Measurements from ENCODE around the gene ZFPM1.

Gene ZFPM1

GRCh38 chr16:88452482-88453216 lies 431 bp upstream of the ZFPM1 start:
- DNase-seq: peak; percentile 73 to 81

GRCh38 chr16:88453611-88454522 lies 787 bp downstream of the ZFPM1 start:
- DNase-seq: no peak

GRCh38 chr16:88454523-88454947 lies 1.5 kb downstream of the ZFPM1 start:
- peak in 1 of 2 experiments; percentile 19 for DNase-seq

DNA sequence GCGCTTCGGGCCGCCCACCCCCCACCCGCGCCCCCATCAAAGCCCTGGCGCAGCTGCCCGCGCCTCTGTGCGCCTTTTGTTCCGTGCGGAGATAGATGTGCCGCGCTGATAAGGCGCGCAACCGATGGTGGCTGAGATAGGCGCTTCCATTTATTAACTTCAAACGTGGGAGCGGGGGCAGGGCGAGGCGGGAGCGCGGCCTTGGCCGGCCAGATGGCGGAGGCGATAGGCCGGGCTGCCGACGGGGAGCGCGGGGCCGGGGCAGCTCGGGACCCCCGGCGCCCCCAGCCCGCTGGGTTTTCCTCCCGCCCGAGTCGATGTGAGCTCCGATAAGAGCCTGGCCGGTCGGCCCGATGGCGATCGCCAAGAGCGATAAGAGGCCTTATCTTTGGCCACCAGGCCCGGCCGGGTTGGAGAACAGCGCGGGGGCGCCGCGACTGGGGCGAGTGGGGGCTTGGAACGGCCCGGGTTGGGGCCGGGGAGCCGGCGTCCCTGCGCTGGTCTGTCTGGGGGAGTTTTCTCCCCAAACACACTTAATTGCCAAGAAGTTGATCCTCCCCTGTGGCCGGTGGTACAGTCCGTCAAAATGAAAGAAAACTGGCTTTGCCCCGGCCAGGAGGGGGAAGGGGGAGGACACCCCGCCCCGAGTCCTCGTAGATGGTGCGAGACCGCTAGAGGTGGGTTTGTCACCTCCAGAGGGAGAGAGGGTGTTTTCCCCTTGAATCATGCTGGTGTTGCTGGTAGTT lies 2.7 kb downstream of the ZFPM1 start:
- peak in 1 of 2 experiments; percentile 48 for DNase-seq

DNA sequence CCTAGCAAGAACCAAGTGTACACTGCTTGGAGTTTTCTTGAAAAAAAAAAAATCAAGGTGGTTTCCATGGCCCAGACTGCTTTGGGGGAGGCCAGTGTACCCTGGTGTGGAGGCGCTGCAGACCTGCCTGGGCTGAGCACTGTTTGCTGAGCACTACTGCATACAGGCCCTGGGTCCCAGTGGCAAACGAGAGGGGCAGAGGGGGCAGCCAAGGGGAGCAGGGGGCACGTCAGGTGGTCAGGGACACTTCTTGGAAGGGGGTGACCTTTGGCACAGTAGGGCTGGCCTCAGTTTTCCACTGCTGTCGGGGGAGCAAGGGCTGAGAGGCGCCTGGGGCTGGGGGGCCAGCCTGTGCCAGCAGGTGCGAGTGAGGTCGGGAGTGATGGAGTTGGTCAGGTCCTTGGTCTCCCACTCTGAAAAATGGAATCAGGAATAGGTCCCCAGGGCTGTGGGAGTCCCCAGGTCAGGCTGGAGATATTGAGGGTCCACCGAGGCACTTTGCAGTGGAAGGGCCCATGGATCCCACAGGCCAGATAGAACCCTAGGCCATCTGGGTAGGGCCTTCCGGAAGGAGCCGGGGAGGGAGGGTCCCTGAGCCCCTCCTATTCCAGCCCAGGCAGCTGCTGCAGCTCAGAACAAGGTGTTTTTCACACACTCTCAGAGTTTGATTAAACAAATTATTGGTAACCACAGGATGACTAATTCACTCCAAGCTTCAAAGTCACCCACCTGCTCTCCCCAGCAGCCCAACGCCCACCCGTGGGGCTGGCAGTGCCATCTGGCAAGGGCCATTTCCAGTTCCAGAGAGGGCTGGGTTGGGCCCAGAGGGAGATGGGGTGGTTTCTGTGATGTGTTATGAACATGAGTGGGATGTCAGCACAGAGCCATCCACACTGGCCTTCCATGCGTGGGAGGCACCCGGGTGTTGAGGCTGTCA lies 3.5 kb downstream of the ZFPM1 start:
- DNase-seq: peak; percentile 41 to 76

DNA sequence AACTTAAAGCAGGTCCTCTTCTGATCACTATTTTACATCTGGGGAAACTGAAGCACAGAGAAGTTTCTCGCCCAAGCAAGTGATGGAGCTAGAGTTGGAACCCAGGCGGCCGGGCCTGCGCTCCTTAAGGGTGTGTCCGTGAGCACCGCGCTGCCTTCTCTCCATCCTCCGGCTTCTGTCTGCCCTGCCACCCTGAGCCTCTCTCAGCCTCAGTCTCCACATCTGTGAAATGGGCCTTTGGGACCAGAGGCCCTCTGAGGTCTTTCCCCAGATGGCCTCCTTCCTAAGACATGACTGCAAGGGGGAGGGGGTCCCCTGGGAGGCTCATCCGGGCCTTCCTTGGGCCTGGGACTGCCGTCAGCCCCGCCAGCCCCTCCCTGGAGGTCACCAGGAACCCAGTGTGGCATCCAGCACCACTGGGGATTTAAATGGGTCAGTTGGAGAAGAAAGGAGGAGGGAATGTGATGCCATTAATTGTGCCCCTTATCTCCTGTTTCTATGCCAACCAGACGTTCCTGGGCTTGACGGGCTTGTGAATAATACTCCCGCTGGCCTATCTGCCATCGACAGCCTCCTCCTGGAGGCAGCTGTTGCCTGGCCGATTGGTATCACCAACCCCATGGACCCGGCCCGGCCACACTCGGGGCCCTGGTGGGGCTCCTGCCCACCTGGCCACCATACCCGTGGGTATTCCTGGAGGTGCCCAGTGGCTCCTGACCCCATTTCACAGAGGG lies 5.1 kb downstream of the ZFPM1 start:
- DNase-seq: no peak

- DNase-seq: no peak
These were observed 5.7 kb downstream of the ZFPM1 start for GRCh38 chr16:88458773-88459235.

- no peak for DNase-seq
These were observed 6.4 kb downstream of the ZFPM1 start for GRCh38 chr16:88459366-88460073.

DNA sequence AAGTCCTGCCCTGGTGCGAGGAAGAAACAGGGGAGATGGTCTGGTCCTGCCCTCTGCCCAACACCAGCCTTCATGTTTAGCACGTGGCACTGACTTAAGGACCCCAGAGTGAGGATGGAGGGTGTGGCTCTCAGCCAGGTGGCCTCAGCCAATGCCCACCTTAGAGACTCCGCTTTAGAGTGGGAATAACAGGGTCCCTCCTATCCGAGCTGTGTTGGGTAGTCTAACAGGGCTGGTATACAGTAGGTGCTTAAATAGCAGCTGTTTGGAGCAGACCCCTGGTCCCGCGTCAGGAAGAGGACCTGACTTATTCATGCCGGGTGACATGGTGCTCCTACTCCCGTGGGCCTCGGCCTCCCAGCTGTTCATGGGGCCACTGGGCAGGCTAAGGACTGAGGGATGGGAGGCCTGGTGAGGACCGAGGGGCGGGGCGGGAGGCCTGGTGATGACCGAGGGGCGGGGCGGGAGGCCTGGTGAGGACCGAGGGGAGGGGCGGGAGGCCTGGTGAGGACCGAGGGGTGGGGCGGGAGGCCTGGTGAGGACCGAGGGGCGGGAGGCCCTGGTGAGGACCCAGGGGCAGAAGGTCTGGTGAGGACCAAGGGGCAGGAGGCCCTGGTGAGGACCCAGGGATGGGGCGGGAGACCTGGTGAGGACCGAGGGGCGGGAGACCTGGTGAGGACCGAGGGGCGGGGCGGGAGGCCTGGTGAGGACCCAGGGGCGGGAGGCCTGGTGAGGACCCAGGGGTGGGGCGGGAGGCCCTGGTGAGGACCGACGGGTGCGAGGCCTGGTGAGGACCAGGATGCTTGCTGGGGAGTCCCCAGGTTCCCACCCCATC lies 7.6 kb downstream of the ZFPM1 start:
- DNase-seq: no peak

DNA sequence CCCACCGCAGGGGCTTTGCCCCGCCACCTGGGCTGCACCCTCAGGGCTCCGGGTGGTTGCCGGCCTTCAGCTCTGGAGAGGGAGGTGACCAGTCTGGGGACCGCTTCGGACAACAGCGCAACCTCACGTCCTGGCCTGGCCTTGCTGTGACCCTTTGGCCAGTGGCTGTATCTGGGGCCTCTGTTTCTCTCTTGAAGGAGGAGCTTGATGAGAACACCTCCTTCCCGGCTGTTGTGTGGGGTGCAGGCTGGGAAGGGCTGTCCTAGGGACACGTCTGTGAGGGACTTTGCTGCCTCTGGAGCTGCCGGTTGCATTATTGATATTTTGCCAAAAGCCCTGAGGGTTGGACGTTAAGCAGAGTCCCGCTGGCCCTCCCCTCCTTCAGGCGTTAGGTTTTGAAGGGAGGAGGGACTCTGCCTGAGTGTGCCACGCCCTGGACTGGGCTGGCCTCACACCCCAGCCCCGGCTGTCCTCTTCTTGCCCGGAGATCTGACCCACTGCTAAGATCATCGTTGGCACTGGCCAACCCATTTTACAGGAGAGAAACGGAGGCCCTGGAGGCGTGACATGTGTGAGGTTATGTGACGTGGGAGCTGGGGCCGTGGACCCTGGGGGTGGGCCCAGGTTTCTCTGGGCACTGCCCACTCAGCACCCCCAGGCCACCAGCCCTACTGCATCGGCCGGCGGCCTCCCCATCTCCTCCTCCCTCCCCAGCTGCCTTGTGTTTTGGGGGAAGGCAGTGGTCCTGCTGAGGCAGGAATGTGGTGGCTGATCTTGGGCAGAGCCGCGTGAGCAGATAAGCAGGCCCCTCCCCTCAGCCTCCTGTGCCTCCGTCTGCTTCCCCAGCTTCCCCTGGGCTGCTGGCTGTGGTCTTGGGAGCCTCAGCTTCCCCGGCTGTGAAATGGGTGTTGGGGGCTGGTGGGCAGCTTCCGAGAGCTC lies 8.5 kb downstream of the ZFPM1 start:
- no peak for DNase-seq

DNA sequence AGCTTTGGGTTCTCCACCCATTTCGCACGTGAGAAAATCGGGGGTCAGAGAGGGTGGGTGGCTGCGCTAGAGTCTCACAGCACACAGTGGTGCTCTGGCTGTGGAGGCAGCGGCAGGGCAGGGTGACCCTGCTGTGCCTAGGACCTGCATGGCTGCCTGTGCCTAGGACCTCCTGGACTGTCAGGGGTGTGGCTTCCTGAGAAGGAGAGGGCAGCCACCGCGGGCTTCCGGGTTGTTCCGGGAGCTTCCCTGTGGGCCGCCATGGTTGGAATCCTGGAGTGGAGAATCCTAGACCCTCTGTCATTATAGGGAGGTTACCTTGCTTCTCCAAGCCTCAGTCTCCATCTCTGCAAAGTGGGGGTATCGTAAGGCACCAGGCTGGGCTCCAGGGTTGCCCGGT lies 9.3 kb downstream of the ZFPM1 start:
- DNase-seq: no peak

DNA sequence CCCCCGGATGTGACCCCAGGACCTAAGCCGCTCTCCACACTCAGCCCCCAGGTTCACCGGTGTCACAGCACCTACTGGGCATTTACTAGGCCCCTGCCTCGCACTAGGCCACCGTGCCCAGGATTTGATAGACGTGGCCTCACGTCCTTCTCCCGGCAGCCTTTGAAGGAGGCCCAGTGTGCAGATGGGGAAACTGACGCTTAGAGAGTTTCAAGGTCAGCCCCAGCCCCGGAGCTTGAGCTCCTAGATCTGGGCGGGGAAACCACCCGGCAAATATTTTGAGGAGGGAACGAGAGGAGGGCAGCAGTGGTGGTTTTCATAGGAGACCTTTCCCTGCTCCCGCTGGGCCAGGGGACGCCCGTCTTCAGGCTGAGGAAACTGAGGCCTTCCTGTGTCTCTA lies 10.3 kb downstream of the ZFPM1 start:
- DNase-seq: no peak

- no peak for DNase-seq
These were observed 11.6 kb downstream of the ZFPM1 start for GRCh38 chr16:88464447-88465318.

DNA sequence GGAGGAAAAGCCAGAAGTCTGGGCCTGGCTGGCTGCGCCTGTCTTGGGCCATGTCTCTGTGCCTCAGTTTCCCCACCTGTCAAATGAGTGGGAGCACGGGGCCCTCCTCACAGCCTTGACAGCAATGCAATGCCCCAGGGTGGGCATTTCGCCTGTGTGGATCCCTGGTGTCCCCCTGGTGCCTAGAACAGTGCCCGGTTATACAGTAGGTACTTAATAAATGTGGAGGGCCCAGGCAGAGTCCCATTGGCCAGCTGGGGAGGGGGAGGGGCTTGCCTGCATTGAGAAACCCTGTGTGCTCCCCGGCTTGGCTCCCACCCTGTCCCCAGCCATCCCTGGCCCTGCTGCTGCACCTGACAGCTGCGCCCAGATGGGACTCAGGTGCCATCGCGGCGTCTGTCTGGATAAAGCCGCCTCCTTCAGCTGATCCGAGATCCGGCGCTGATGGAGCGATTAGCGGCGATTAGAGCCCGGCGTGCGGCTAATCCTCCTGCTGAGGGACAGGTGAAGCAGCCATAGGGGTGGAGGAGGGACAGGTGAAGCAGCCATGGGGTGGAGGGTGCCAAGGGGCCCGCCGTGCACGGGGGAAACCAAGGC lies 12.4 kb downstream of the ZFPM1 start:
- peak in 1 of 2 experiments; percentile 72 for DNase-seq

DNA sequence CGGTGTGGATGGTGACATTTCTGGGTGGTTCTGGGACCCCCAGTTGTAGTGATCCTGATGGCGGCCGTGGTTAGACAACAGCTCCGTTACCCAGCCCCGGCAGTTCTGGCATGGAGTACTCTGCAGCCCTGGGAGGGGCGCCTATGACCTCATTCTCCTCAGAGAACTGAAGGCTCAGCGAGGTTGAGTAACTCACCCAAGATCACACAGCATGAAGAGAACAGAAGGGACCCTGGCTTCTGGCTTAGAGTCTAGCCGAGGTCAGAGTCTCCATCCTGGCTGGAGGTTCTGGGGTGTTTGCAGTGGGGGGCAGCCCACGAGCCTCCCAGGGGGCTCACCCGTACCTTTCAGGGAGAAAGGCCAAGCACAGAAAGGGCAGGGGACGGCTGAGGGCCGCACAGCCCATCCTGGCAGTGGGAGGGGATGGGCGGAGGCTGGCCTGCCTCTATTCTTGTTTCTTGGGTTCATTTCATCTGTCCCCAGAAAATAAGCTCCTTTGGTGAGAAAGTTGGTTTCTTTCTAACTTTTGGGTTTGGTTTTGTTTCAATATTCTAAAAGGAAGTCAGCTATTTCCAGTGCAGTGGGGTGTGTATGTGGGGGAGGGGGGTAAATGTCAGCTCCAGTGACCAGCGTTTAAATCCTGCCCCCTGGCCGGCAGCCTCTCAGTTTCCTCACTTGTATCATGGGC lies 13.2 kb downstream of the ZFPM1 start:
- no peak for DNase-seq

DNA sequence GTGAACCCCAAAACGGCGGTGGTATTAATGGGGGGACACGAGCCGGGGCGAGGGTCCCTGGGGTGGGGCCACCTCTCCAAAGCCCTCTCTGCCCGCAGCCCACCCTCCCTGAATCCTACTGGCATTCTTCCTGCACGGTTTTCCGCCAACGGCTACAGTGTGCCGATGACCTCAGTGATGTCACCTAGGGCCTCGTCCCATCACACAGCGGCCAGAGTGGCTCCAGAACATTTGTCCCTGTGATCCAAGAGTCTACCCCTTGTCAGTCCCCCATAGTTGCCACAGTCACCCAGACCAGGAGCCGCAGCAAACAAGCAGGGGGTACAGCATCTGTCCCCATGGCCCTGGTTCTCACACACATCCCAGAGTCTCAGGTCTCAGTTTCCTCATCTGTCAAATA lies 13.9 kb downstream of the ZFPM1 start:
- no peak for DNase-seq

Data from NCI-H2081 (cell line).